Measurements from ENCODE around the gene TNNC1.

Gene TNNC1

DNA sequence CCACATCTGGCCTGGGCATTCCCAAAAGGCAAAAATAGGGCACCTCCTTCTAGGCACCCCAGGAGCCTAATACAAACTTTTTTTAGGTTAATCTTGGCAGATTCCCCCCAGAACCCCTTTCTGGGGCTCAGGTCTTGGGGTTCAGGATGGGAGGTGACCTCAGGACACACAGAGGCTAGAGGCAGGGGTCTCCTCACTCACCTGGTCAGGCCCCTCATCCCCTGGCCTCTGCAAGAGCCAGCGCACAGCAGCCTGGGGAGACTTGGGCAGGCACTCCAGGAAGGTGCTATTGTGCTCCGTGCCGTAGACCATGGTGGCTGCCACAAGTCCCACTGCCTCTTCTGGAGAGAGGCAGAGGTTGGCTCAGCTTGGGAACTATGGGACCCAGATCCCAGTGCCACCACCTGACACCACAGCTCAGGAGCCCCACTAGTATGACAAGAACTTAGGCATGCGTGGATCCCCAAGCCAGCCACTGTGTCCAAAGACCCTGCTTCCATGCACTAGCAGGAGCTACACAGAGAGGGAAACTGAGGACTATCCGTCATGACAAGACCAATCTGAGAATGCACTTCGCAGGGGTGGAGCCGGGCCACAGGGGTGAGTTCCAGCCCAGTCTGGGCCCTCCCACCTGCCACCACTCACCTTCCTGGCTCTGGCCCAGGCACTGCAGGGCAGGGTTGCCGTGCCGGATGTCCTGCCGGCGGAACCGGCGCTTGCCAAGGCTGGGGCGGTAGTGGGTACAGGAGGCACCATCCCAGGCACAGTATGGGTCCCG, 16.3 kb downstream of the TNNC1 start:
- no peak overlapping the region for H3K4me3 ChIP-seq (ENCODE audit: low read depth, low read length)
- TF ChIP-seq, protein P1, sequence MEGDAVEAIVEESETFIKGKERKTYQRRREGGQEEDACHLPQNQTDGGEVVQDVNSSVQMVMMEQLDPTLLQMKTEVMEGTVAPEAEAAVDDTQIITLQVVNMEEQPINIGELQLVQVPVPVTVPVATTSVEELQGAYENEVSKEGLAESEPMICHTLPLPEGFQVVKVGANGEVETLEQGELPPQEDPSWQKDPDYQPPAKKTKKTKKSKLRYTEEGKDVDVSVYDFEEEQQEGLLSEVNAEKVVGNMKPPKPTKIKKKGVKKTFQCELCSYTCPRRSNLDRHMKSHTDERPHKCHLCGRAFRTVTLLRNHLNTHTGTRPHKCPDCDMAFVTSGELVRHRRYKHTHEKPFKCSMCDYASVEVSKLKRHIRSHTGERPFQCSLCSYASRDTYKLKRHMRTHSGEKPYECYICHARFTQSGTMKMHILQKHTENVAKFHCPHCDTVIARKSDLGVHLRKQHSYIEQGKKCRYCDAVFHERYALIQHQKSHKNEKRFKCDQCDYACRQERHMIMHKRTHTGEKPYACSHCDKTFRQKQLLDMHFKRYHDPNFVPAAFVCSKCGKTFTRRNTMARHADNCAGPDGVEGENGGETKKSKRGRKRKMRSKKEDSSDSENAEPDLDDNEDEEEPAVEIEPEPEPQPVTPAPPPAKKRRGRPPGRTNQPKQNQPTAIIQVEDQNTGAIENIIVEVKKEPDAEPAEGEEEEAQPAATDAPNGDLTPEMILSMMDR (IDR thresholded peaks at IDR 0.05; ENCODE audit: low read depth, low read length, missing control alignments) = no peak
- DNase-seq (ENCODE audit: low read depth) = no peak

DNA sequence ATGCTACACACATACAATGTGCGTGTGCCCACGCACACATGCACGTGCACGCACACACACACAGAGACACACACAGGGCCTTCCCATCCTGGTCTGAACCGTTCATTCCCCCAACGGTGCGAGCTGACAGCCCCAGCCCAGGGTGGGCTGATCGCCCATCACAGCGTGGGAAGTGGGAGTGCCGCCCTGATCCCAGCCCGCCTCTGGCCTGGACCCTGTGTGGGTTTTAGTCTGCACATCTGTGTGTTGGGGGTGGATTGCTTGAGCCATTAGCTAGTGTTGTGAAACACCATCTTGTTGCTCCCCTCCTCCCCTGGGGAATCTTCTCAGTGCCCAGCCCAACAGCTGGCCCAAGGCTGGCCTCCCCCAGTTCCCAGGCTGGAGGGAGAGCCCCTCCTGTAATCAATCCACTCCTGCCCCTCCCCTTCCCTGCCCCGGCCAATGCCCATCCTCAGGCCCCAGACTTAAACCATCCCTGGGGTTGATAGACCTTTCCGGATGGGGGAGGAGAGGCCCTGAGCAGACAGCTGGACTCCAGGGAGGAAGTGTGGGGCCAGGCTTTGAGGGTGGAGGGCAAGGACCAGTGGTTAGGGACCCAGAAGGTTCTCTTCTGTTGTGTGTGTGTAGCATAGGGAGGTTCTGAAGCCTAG, 17.2 kb downstream of the TNNC1 start:
- TF ChIP-seq, protein P1 (IDR thresholded peaks at IDR 0.05; ENCODE audit: low read depth, low read length, missing control alignments) = no peak
- no peak for DNase-seq (ENCODE audit: low read depth)
- H3K4me3 ChIP-seq (ENCODE audit: low read depth, low read length) = no peak overlapping the region

DNA sequence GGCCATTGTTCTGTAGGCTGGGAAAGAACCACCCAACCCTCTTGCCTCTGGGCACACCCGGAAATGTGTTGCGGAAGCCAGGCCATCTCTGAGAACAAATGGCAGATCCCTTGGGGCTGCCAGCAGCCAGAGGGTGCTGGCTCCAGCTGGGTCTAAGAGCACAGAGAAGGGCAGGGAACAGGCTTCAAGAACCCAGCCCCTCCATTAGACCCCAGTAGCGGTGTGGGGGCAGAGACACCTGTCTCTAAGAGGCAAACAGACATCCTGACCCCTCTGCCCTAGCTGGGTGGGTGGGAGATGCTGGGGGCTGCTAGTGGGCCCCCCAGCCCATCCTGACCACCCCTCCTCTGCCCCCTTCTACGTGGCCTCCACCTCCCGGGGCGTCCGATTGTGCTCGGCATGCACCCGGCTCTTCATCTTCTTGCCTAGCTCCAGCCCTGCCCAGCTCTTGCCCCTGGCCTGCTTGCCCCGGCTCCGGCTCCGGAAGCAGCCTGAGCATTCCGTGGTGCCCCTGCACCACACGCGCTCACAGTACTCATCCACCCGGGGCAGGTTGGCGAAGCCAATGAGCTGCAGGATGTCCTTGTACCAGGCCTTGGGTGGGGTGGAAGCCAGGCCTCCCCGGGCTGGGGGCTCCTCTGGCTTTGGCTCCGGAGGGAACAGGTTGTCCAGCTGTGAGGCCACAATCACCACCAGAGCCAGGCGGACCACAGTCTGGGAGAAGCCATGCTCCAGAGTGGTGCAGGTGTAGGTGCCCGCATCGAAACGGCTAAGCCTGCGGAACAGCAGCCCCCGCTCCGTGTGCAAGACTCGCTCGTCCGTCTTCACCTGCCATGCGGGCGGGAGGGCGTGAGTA, 18.4 kb downstream of the TNNC1 start:
- TF ChIP-seq, protein P1 (IDR thresholded peaks at IDR 0.05; ENCODE audit: low read depth, low read length, missing control alignments) = no peak
- no peak overlapping the region for H3K4me3 ChIP-seq (ENCODE audit: low read depth, low read length)
- DNase-seq (ENCODE audit: low read depth) = no peak

DNA sequence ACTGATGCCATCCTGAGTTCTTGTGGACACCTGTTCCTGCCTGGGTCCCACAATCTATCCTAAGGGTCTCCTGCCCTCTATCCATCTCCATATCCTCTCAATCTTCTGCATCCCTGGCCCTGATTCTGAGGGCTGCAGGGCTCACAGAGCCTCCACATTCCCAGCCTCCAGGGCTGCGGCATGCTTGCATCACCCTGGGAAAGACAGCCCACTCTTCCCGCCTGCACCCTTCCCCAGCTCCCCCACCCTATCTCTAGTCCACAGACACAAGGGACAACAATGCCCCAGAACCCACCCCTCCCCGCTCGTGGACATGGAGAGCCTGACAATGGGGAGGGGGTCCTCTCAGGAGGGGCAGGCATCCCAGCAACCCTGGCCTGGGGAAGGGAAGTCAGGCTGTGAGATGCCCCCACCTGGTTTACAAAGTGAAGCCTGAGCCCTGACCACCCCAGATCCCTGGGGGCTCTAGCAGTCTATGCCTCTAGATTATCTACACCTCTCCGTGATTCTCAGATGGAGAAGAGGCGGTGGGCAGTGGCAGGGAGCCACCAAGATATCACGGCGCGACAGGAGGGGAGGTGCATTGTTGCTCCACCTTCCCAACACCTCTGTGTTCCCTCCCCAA, 19.2 kb downstream of the TNNC1 start:
- DNase-seq (ENCODE audit: low read depth) = no peak
- no peak overlapping the region for H3K4me3 ChIP-seq (ENCODE audit: low read depth, low read length)
- TF ChIP-seq, protein P1 (IDR thresholded peaks at IDR 0.05; ENCODE audit: low read depth, low read length, missing control alignments) = no peak

DNA sequence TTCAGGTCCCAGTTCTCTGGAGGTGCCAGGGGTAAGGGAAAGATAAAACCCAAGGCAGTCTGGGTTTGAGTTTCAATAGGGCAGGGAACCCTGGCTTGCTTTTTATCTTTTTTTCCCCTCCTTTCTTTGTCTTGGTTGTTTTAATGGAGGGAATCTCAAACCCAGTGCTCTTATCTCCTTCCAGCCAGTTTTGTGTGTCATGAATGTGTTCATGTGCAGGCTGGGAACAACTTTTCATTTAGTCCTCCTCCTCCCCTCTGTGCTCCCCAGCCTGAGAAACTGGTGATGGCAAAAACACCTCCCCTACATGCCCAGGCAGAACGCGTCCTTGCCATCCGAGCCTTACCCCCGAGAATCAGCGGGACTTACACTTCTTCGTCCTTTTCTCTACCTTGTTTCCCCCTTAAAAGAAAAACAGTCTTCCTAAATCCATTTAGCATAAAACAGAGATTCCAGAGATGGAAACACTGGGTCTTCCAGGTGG, 19.8 kb downstream of the TNNC1 start:
- no peak for DNase-seq (ENCODE audit: low read depth)
- TF ChIP-seq, protein P1 (IDR thresholded peaks at IDR 0.05; ENCODE audit: low read depth, low read length, missing control alignments) = no peak
- H3K4me3 ChIP-seq (ENCODE audit: low read depth, low read length) = no peak overlapping the region

DNA sequence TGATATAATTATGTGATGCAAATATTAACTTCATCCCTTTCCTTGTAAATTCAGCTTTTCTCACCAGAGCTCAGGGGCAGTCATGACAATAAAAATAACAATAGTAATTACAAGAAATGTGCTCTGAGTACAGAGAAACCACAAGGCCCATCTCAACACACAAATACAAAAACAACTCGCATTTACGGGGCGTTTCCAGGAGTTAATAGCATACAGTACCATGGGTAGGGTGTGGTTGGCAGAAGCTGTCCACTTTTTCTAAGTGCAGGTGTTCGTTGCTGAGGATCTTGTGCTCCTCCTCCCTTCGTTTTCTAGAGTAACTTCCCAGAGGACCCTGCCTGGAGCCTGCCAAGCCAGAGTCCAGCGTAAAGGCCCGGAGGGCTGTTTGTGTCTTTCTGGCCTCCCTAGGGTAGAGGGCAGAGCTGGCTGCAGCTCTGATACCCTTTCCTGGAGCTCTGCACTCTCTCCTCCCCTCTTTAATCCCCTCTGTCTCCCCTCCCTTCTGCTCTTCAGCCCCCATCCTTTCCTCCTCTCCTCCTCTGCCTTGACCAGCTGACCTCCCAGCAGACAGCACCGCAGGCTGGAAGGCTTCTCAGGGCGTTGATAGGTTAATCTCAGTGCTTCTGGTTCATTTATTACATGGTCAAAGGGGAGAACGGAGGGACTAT, 20.4 kb downstream of the TNNC1 start:
- TF ChIP-seq, protein P1 (IDR thresholded peaks at IDR 0.05; ENCODE audit: low read depth, low read length, missing control alignments) = no peak
- DNase-seq (ENCODE audit: low read depth) = no peak

More for the DNA sequence above, 20.4 kb downstream of the TNNC1 start:
- H3K4me3 ChIP-seq (ENCODE audit: low read depth, low read length) = no peak overlapping the region
